ENCODE data around the gene HPSE. TPM values are rescaled to one million over a fixed set of nuclear protein-coding genes. Genes with fewer than 3 reads are reported as not detected.

The HPSE gene
- total and polyA plus RNA-seq, 2 of the 8 experiments (the other 6 are each of a cell fraction or from before 2014, with no cell fraction given), result 1.5 to 5.0 TPM

GRCh38 chr4:83307920-83308319, 26.7 kb downstream of the HPSE start:
- no peak overlapping the region for H3K4ac ChIP-seq (replicated peaks; ENCODE audit: insufficient read length, low read depth, low read length)
- no peak overlapping the region for H3K56ac ChIP-seq (replicated peaks; ENCODE audit: insufficient read length, low read depth, low read length)
- no peak overlapping the region for H3K23ac ChIP-seq (ENCODE audit: insufficient read length)
- H2BK120ac ChIP-seq (replicated peaks; ENCODE audit: low read depth, low read length), result no peak overlapping the region
- H3K23me2 ChIP-seq (ENCODE audit: low read depth, low read length), result no peaks in the 10 kb centered on the region
- CTCF ChIA-PET (ENCODE audit: partially characterized antibody), result interaction anchor here (1.3 to 1.9 kb wide), 2 partner anchors 15 to 22 kb away, joined by 3 to 4 read pairs; no protein-coding TSS in a partner anchor
- H3K9me3 ChIP-seq (ENCODE audit: insufficient read depth in 2 of 2, low read depth in 1 of 2, low read length in 1 of 2), result no peaks in the 10 kb centered on the region
- no peaks in the 10 kb centered on the region for H3K27me3 ChIP-seq (replicated peaks in 1 of 4; ENCODE audit: control insufficient read depth in 3 of 4, extremely low read depth in 1 of 4, insufficient read depth in 3 of 4, low read length in 3 of 4)
- H2AFZ ChIP-seq (ENCODE audit: low read length), result no peak overlapping the region
- H3K27ac ChIP-seq (ENCODE audit: low read depth, low read length), result no peak overlapping the region
- H3K4me2 ChIP-seq (ENCODE audit: insufficient read depth in 1 of 2, low read depth in 2 of 2, low read length in 2 of 2), result no peak overlapping the region
- H4K5ac ChIP-seq (ENCODE audit: insufficient read length, low read depth, low read length), result no peak overlapping the region
- no peak overlapping the region for H3K4me3 ChIP-seq (ENCODE audit: extremely low read depth in 1 of 4, insufficient read depth in 2 of 4, low read depth in 3 of 4, low read length in 4 of 4)
- no peak overlapping the region for H4K91ac ChIP-seq (replicated peaks; ENCODE audit: insufficient read length, low read length)
- no peaks in the 10 kb centered on the region for H3K36me3 ChIP-seq (ENCODE audit: control insufficient read depth in 2 of 4, insufficient read depth in 4 of 4, low read length in 3 of 4)
- peaks cover 0 to 4% (median 0%) of the 10 kb centered on the region in 4 experiments; a peak in 2 of 7 replicates for H3K4me1 ChIP-seq (replicated peaks in 1 of 4; ENCODE audit: control insufficient read depth in 3 of 4, insufficient read depth in 4 of 4, low read length in 3 of 4)
- DNase-seq (ENCODE audit: low read depth in 1 of 2, low spot score in 2 of 2) (no peak), FAIRE-seq (no peak)
- no peak overlapping the region for H2BK20ac ChIP-seq (ENCODE audit: low read length)
- no peak overlapping the region for H2BK12ac ChIP-seq (ENCODE audit: low read depth, low read length)
- no peak overlapping the region for H3K14ac ChIP-seq (ENCODE audit: insufficient read length)
- WGBS, 2 experiments (ENCODE audit: extremely low coverage in 1 of 2, insufficient coverage in 1 of 2, insufficient read length in 1 of 2, insufficient replicate concordance in 2 of 2, low coverage in 1 of 2, low lambda C conversion rate in 2 of 2, missing lambda C conversion rate in 1 of 2), result 87% methylated on average over 7 of the region's 7 CpGs; no CpG with 5 or more reads in 1 of the 2 experiments
- POLR2A ChIA-PET (ENCODE audit: partially characterized antibody), result interaction anchor here (1.5 kb wide), 1 partner anchor 24 kb away, joined by 4 read pairs; the partner anchor contains the start of gene COQ2
- no peak overlapping the region for H2BK15ac ChIP-seq (ENCODE audit: low read length)
- H3K79me1 ChIP-seq (ENCODE audit: low read depth, low read length), result no peaks in the 10 kb centered on the region
- no peak overlapping the region for H4K8ac ChIP-seq (ENCODE audit: extremely low read depth, insufficient read depth, low read length)
- H3K18ac ChIP-seq (ENCODE audit: extremely low read depth, low read length), result no peak overlapping the region
- no peak overlapping the region for H2AK5ac ChIP-seq (ENCODE audit: low read depth, low read length)
- no peak overlapping the region for H3K9ac ChIP-seq (replicated peaks in 1 of 4; ENCODE audit: extremely low read depth in 1 of 4, low read depth in 3 of 4, low read length in 3 of 4)
- H4K20me1 ChIP-seq (replicated peaks in 1 of 2; ENCODE audit: control insufficient read depth in 1 of 2, insufficient read depth in 2 of 2, low read length in 2 of 2), result no peaks in the 10 kb centered on the region
- TF ChIP-seq SIX5 (IDR thresholded peaks at IDR 0.05; ENCODE audit: low read depth, low read length), result no peak
- TF ChIP-seq SIN3A (conservative IDR thresholded peaks at IDR 0.05 in 1 of 2, IDR thresholded peaks at IDR 0.05 in 1 of 2; ENCODE audit: low read depth in 1 of 2, low read length in 2 of 2), result no peak
- no peak for TF ChIP-seq RNF2 (IDR thresholded peaks at IDR 0.05; ENCODE audit: borderline replicate concordance, low read depth, low read length, missing control alignments, poor library complexity, severe bottlenecking)
- TF ChIP-seq HDAC2 (IDR thresholded peaks at IDR 0.05; ENCODE audit: borderline replicate concordance in 1 of 2, low read depth in 2 of 2, low read length in 2 of 2), result no peak
- TF ChIP-seq, protein P1, sequence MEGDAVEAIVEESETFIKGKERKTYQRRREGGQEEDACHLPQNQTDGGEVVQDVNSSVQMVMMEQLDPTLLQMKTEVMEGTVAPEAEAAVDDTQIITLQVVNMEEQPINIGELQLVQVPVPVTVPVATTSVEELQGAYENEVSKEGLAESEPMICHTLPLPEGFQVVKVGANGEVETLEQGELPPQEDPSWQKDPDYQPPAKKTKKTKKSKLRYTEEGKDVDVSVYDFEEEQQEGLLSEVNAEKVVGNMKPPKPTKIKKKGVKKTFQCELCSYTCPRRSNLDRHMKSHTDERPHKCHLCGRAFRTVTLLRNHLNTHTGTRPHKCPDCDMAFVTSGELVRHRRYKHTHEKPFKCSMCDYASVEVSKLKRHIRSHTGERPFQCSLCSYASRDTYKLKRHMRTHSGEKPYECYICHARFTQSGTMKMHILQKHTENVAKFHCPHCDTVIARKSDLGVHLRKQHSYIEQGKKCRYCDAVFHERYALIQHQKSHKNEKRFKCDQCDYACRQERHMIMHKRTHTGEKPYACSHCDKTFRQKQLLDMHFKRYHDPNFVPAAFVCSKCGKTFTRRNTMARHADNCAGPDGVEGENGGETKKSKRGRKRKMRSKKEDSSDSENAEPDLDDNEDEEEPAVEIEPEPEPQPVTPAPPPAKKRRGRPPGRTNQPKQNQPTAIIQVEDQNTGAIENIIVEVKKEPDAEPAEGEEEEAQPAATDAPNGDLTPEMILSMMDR (IDR thresholded peaks at IDR 0.05; ENCODE audit: control extremely low read depth in 1 of 3, insufficient read depth in 1 of 3, low read depth in 1 of 3, low read length in 3 of 3), result no peak
- TF ChIP-seq CEBPB (IDR thresholded peaks at IDR 0.05; ENCODE audit: low read depth, low read length), result no peak
- TF ChIP-seq, protein P2, sequence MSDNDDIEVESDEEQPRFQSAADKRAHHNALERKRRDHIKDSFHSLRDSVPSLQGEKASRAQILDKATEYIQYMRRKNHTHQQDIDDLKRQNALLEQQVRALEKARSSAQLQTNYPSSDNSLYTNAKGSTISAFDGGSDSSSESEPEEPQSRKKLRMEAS (IDR thresholded peaks at IDR 0.05), result no peak
- TF ChIP-seq POLR2AphosphoS5 (IDR thresholded peaks at IDR 0.05; ENCODE audit: low read depth, low read length), result no peak
- no peak for TF ChIP-seq SP2 (IDR thresholded peaks at IDR 0.05; ENCODE audit: low read length)
- no peaks in the 10 kb centered on the region for H3K79me2 ChIP-seq (ENCODE audit: control insufficient read depth in 1 of 2, insufficient read depth in 2 of 2, low read length in 2 of 2)
- H2BK5ac ChIP-seq (ENCODE audit: low read depth, low read length), result no peak overlapping the region
